Heart left ventricle (tissue), 16 donors: Measurements from ENCODE around the gene TTC22. TPM values are rescaled to one million over a fixed set of nuclear protein-coding genes. Genes with fewer than 3 reads are reported as not detected.

ENCODE experiments used
- ATAC-seq, 4 donors: fragments of 200-7000 bp; cut with Tn5 transposase; one replicate each; pipeline ENCODE4 v1.9.1; 2020 to 2022; ENCODE audit warnings: moderate library complexity in 4 of 4, mild to moderate bottlenecking in 3 of 4, moderate number of reproducible peaks in 1 of 4
- DNase-seq, 5 donors: peaks; one replicate each; pipeline ENCODE4 v3.0.0-alpha.2; 2020
- H3K27ac ChIP-seq, 12 donors: fragments of 200-600 bp; sonication (generic) in 4 of 12; one replicate each; pipeline versions ENCODE4 v1.5.0 to v1.8.0; 2016 to 2022; ENCODE audit warnings: mild to moderate bottlenecking in 2 of 12
- H3K27me3 ChIP-seq, 9 donors: fragments of 200-600 bp; sonication (generic) in 2 of 9; one replicate each; pipeline versions ENCODE4 v1.5.1 to v1.8.0; 2016 to 2022; ENCODE audit warnings: mild to moderate bottlenecking in 3 of 9
- H3K36me3 ChIP-seq, 9 donors: fragments of 200-600 bp; sonication (generic) in 2 of 9; one replicate each; pipeline versions ENCODE4 v1.5.0 to v1.8.0; 2018 to 2022; ENCODE audit warnings: mild to moderate bottlenecking in 2 of 9
- H3K4me1 ChIP-seq, 12 donors: fragments of 200-600 bp; sonication (generic) in 4 of 12; one replicate each; pipeline versions ENCODE4 v1.5.0 to v1.8.0; 2016 to 2022; ENCODE audit warnings: mild to moderate bottlenecking in 3 of 12
- H3K4me3 ChIP-seq, 12 donors: fragments of 200-600 bp; sonication (generic) in 4 of 12; one replicate each; pipeline versions ENCODE4 v1.5.0 to v1.8.0; 2017 to 2022; ENCODE audit warnings: mild to moderate bottlenecking in 9 of 12, moderate library complexity in 4 of 12
- H3K9me3 ChIP-seq, 12 donors: fragments of 200-600 bp; sonication (generic) in 4 of 12; one replicate each; pipeline versions ENCODE4 v1.5.0 to v1.8.0; 2016 to 2022; ENCODE audit warnings: mild to moderate bottlenecking in 1 of 12
- POLR2A ChIP-seq, 2 donors: fragments of 450-650 bp; IDR thresholded peaks; one replicate each; pipeline ENCODE4 v1.6.1; 2017; ENCODE audit warnings: antibody characterized with exemption in 2 of 2, mild to moderate bottlenecking in 2 of 2, moderate library complexity in 2 of 2
- WGBS, 4 donors: extraction: QIAGEN DNeasy Blood & Tissue Kit in 2 of 4; methylation state at CpG; one replicate each; pipeline versions ENCODE4 v1.1.5 to v1.1.7; 2013 to 2018; 5-methylcytosine and 5-hydroxymethylcytosine counted together
- intact Hi-C, 10 donors: fragments of 100-400 bp; cut with DNase I; formaldehyde crosslinking; loops; one replicate each; pipeline versions ENCODE4 v1.11.1 to v1.14.2; 2022
- polyA plus RNA-seq, 2 donors: library from polyadenylated mRNA; stranded (reverse); fragments of 200-250 nt; gene quantifications; one replicate each; pipeline ENCODE4 v1.2.3, GENCODE V29; 2013
- total RNA-seq, 9 donors: library from RNA; depleted of rRNA in 2 of 9; stranded (reverse); fragments of >200 nt in 2 of 9; fragmentation: NEBNext Ultra II Directional in 3 of 9; extraction: Animal tissue kit (Norgen Biotek cat#: 25700) in 3 of 9; gene quantifications; one replicate each; pipeline versions ENCODE4 v1.1.0 to v1.2.4, GENCODE V29; 2016 to 2023
- TF ChIP-seq, protein P1 (sequence below), 12 donors: fragments of 200-600 bp; sonication (generic) in 4 of 12; IDR thresholded peaks; one replicate each; pipeline versions ENCODE4 v1.5.0 to v1.8.0; 2018 to 2022; ENCODE audit warnings: antibody characterized with exemption in 12 of 12, mild to moderate bottlenecking in 5 of 12
- donor health status: ischemic (EF 13 %, LVEDD 7.1; RV severe dilation, severe dysfunction).
- donor health status: healthy with polysubstance abuse.
- donor health status: DM: no; HTN: yes; CAD: no.
- donor health status: DM: no; HTN: no; CAD: no.
- donor health status: ischemic (EF 25% LVEDD 6.9; RV normal size, moderate dysfunction).
- donor health status: ischemic (EF 25% LVEDD 5.7; RV mildly dilated, moderate dysfunction).
- donor health status: healthy.
- donor health status: DM: yes; HTN: yes; CAD: no.
- donor health status: ischemic (EF 35%, LVEDD 5.7; RV mildly dilated, moderate dysfunction).
- donor health status: nonischemic (EF 11% LVEDD 7.7; RV severe dilation, severe dysfunction).
- donor health status: DM: yes; HTN: yes; CAD: no.
- donor health status: PGD.
- donor health status: ischemic (EF 29% LVEDD 5.4; RV normal size, mild dysfunction).
- donor health status: nonischemic (EF 23%, LVEDD 6.1; RV moderate dilation, normal function).

Gene TTC22
- total and polyA plus RNA-seq, 11 donors: 0.06 to 2.5 (median 0.25) TPM; not detected in 2

DNA sequence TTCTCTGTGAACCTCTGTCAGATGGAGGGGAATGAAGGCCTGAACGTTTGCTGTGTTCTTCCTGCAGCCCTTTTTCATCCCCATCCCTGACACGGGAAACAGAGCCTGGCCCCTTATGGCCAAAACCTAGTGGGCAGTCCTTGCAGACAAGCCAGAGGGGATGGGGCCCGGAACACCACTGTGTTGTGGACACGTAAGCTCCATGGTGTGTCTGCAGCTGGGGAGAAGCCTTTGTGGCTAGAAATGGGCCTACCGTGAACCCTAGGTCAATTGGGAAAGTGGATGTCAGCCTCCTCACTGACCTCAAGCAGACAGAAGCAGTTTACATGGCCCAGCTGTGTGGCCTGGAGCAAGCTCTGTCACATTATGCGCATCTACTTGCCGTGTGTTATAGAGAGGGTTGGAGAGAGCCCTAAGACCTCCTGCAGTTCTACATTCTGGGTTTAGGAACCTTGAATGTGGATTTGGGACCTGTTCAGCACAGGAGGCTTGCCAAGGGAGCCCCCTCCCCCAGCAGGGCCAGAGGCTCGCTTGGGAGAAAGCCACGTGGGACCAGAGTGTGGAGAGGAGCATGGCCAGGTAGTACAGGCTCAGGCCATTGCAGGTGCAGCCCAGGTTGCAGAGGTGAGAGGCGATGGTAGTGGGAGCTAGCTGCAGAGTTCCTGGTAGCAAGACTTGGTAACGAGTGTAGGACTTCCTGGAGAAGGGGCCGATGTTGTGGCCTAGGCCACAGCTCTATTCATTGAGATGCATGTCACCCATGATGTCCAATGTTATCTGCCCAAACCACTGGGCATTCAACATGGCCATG lies 57.5 kb downstream of the TTC22 start:
- TF ChIP-seq, protein P1, sequence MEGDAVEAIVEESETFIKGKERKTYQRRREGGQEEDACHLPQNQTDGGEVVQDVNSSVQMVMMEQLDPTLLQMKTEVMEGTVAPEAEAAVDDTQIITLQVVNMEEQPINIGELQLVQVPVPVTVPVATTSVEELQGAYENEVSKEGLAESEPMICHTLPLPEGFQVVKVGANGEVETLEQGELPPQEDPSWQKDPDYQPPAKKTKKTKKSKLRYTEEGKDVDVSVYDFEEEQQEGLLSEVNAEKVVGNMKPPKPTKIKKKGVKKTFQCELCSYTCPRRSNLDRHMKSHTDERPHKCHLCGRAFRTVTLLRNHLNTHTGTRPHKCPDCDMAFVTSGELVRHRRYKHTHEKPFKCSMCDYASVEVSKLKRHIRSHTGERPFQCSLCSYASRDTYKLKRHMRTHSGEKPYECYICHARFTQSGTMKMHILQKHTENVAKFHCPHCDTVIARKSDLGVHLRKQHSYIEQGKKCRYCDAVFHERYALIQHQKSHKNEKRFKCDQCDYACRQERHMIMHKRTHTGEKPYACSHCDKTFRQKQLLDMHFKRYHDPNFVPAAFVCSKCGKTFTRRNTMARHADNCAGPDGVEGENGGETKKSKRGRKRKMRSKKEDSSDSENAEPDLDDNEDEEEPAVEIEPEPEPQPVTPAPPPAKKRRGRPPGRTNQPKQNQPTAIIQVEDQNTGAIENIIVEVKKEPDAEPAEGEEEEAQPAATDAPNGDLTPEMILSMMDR (IDR thresholded peaks at IDR 0.05): no peak
- no peak for TF ChIP-seq POLR2A (IDR thresholded peaks at IDR 0.05)
- Histone ChIP-seq H3K27ac (peak overlapping the region in 1 of 12 donors; percentile 9), H3K9me3 (no peaks in the 10 kb centered on the region), H3K36me3 (peaks cover 0 to 56% (median 45%) of the 10 kb centered on the region in 9 donors), H3K4me3 (no peak overlapping the region), H3K4me1 (no peaks in the 10 kb centered on the region), H3K27me3 (no peaks in the 10 kb centered on the region)
- intact Hi-C loops: no loop called here
- 76 to 82% (median 80%) methylated on average over 12 of the region's 12 CpGs for WGBS, 4 donors
- ATAC-seq (peak in 3 of 4 donors; percentile 21 to 38 (median 38)), DNase-seq (peak in 1 of 5 donors; percentile 18)

DNA sequence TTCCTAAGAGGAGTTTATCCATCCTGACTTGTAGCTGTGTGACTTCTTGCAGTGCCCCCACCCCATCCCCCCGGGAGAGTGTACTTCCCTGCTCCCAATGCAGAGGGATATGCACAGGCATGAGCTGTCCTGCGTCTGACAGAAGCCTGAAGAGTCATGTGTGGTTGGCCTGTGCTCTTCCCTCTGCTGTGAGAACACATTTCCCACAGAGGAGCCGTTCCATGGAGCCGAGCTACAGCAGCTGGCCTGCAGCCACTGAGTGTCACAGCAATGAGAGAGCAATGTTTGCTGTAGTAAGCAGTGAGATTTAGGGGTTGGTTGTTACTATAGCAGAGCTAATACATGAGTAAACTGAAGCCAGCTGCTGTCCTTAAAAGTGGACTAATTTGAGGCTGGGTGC lies 58.8 kb downstream of the TTC22 start:
- Histone ChIP-seq H3K4me3 (no peak overlapping the region), H3K27me3 (no peaks in the 10 kb centered on the region), H3K9me3 (no peaks in the 10 kb centered on the region), H3K27ac (no peak overlapping the region), H3K4me1 (no peaks in the 10 kb centered on the region), H3K36me3 (peaks cover 0 to 69% (median 58%) of the 10 kb centered on the region in 9 donors)
- WGBS, 4 donors: 58 to 69% (median 60%) methylated on average over 4 of the region's 4 CpGs
- intact Hi-C loops: no loop called here
- TF ChIP-seq, protein P1 (IDR thresholded peaks at IDR 0.05): no peak
- no peak for TF ChIP-seq POLR2A (IDR thresholded peaks at IDR 0.05)
- peak in 2 of 4 donors; percentile 18 to 57 for ATAC-seq
- DNase-seq: peak in 1 of 5 donors; percentile 45

DNA sequence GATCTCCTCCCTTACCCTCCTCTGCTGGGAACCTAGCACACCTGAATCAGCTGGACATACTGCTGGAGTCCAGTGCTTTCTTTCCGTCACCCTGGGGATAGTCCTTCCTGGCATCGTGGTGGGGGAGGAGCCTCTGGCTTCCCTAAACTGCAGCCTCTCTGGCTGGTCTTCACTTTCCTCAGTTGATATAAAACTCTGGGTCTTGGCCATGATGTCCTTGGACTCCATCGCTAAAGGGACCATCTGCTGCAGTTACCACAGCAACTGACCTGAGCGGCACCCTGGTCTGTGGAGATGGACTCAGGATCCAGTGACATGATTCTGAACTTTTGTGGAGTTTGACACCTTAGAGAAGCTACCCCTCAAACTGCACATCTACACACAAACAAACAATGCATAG lies 59.6 kb downstream of the TTC22 start:
- H3K9me3 ChIP-seq: no peaks in the 10 kb centered on the region
- intact Hi-C loops: no loop called here
- H3K4me3 ChIP-seq: no peak overlapping the region
- no peak for ATAC-seq
- H3K27me3 ChIP-seq: no peaks in the 10 kb centered on the region
- no peak for TF ChIP-seq POLR2A (IDR thresholded peaks at IDR 0.05)
- TF ChIP-seq, protein P1 (IDR thresholded peaks at IDR 0.05): no peak
- no peak for DNase-seq
- no peak overlapping the region for H3K27ac ChIP-seq
- H3K36me3 ChIP-seq: peaks cover 0 to 76% (median 65%) of the 10 kb centered on the region in 9 donors
- no peaks in the 10 kb centered on the region for H3K4me1 ChIP-seq
- 75 to 88% (median 86%) methylated on average over 4 of the region's 4 CpGs for whole genome bisulfite sequencing, 4 donors

DNA sequence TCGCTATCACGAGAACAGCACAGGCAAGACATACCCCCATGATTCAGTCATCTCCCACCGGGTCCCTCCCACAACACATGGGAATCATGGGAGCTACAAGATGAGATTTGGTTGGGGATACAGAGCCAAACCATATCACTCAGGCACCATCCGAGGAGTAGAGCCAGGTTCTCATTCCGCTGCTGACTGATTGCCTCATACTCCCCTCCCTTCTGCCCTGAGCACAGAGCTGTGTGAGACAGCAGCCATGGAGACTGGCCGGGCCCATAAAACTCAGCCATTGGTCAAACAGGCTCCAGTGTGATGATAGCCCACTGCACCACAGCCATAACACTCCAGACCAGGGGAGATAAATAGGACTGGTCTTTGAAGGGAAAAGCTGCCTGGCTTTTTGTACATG lies 62.9 kb downstream of the TTC22 start:
- WGBS, 4 donors: 77 to 88% (median 84%) methylated on average over 6 of the region's 6 CpGs
- Histone ChIP-seq H3K36me3 (peaks cover 0 to 99% (median 93%) of the 10 kb centered on the region in 9 donors), H3K27me3 (no peaks in the 10 kb centered on the region), H3K4me3 (no peak overlapping the region), H3K27ac (no peak overlapping the region), H3K9me3 (no peaks in the 10 kb centered on the region), H3K4me1 (no peaks in the 10 kb centered on the region)
- no peak for ATAC-seq
- no peak for DNase-seq
- TF ChIP-seq, protein P1 (IDR thresholded peaks at IDR 0.05): no peak
- no peak for TF ChIP-seq POLR2A (IDR thresholded peaks at IDR 0.05)
- intact Hi-C loops: no loop called here
